ENCODE results near the gene PCK1.
"Not testable (repeated sequence)": the region's sequence is repeated elsewhere in the genome, so short reads cannot be mapped to it uniquely, and the experiment has no call there.

PCK1 gene

DNA sequence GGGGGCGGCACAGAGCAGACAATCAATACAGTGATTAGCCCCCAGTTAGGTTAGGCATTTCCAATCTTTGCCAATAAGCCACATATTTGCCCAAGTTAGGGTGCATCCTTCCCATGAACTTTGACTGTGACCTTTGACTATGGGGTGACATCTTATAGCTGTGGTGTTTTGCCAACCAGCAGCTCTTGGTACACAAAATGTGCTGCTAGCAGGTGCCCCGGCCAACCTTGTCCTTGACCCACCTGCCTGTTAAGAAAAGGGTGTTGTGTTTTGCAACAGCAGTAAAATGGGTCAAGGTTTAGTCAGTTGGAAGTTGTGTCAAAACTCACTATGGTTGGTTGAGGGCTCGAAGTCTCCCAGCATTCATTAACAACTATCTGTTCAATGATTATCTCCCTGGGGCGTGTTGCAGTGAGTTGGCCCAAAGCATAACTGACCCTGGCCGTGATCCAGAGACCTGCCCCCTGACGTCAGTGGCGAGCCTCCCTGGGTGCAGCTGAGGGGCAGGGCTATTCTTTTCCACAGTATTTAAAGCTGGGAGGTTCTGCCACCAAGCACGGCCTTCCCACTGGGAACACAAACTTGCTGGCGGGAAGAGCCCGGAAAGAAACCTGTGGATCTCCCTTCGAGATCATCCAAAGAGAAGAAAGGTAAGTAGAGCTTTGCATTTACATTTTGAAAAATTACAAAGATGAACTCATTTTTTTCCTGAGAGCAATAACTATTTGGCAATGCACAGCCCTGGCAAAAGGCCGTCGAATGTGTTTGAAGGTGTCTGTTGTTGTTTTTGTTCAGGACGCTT lies at the start of gene PCK1:
Gene PCK1, plus strand, starts transcription at position 557 of the 802 bp plus-strand sequence. CDS start 302 bp downstream, outside the sequence.
- DNase-seq = no peak

GRCh38 chr20:57511709-57512108 lies 49.2 kb upstream of the PCK1 start:
- DNase-seq = not testable (repeated sequence)

DNA sequence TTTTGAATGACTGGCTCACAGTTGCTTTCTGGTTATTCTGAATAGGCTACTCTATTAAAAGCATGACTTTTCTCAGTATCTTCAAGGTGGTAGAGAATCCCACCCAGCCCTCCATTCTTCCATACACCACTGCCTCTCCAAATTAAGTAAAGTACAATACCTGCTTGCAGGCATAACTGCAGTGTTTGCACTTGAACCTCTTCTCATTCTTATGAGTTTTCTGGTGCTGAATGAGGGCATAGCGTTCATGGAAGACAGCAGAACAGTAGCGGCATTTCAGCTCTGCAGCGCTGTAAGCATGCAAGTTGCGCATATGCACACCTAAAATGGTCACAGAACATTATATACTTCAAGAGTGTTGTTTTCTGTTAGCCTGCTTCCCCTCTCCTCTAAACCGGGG lies 48.5 kb upstream of the PCK1 start:
- no peak for DNase-seq

DNA sequence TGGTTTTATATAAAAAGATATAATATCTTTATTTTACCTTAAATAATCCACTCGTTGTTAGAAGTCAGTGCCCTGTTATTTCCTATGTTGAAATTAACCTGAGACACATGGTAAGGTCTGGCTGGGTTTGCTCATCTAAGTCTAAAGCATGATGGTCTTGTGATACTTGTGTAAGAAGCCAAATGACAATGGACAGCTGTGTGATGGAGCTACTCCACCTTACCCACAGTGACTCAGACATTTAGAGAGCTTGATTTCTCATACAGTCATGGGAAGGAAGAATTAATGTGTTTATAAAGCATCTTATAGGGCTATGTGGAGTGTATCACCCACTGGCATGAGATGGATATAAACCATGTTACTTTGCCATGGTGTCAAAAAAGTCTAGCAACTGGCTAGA lies 47.7 kb upstream of the PCK1 start:
- DNase-seq = peak in 1 of 2 donors; percentile 40

GRCh38 chr20:57514273-57514751 lies 46.6 kb upstream of the PCK1 start:
- peak; percentile 32 to 82 for DNase-seq

DNA sequence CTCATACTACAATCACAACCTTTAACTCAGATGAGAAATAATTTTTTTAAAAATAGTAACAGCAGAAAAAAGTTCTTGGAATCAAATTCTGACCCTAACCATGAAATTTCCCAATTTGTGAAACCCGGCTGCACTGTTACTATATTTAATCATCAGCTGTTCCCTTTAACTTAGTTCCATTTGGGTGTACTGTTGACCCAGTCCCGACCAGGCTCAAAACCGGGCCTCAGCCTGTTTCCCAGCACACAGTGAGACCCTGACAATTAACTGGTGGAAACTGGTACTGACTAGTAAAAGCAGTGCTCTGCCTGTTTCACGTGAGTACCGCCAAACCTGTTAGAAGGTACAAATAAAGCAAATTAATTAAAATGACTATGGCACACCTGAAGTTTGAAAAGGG lies 43.0 kb upstream of the PCK1 start:
- no peak for DNase-seq

- no peak for DNase-seq
Observed at GRCh38 chr20:57522380-57523140, 38.4 kb upstream of the PCK1 start.

DNA sequence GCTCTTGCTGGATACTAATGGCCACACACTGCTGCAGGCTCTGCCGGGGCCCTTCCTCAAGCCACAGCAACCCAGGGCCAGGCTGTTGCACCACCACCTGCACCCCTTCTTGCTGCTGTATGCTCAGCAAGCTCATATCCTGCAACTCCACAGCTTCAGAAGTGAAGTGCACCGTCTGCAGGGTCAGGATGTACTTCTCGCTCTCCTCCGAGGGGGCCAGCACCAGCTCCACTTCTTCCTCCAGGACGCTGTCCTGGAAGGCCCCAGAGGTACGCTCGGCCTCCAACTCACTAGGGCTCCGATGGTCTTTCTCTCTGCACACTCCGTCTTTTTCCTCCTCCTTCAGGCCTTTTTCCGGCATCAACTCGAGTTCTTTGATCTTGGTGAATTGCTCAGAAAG lies 37.1 kb upstream of the PCK1 start:
- DNase-seq = no peak

GRCh38 chr20:57524511-57525176 lies 36.3 kb upstream of the PCK1 start, which contains the start of gene CTCFL:
TSS of gene CTCFL (minus strand) at chr20:57525140. CDS start at chr20:57524205, 935 bp downstream.
- DNase-seq = no peak

GRCh38 chr20:57525328-57526086 lies 35.4 kb upstream of the PCK1 start:
- no peak for DNase-seq

DNA sequence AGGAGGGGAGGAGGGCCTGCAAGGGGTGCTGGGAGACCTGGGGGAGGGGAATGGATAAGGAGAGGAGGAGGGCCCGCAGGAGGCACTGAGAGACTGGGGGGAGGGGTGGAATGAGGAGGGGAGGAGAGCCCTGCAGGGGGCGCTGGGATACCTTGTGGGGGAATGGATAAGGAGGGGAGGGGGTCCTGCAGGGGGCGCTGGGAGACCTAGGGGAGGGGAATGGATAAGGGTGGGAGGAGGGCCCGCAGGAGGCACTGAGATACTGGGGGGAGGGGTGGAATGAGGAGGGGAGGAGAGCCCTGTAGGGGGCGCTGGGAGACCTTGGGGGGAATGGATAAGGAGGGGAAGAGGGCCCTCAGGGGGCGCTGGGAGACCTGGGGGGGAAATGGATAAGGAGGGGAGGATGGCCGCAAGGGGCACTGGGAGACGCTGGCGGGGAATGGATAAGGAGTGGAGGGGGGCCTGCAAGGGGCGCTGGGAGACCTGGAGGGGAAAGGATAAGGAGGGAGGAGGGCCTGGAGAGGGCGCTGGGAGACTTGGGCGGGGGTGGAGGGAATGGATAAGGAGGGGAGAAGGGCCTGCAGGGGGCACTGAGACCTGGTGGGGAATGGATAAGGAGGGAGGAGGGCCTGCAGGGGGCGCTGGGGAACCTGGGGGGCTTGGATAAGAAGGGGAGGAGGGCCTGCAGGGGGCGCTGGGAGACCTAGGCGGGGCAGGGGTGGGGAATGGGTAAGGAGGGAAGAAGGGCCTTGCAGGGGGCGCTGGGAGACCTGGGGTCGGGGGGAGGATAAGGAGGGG lies 34.6 kb upstream of the PCK1 start:
- no peak for DNase-seq

DNA sequence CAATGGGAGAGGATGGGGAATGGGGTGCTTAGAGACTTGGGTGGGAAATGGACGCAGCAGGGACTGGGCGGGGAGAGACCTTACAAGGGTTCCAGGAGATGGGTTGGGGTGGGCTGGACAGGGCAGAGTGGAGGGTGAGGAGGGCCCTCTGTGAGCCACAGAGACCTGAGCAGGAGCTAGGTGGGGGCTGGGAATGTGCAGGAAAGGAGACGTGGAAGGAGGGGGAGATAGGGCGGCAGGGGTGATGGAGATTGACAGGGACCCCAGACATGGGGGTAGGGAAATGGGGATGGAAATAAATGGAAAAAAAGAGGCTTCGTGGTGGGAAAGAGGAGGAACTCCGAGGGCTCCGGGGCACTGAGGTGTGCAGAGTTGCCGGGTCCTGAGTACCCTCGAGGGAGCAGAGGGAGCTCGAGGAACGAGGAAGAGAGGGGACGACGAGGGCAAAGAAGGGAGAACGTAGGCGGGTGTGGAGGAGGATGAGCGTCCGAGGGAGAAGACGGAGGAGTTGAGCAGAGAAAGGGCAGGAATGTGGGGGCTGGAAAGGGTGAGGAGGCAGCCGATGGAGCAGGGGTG lies 33.9 kb upstream of the PCK1 start:
- DNase-seq = no peak

- no peak for DNase-seq
Observed at GRCh38 chr20:57527728-57528127, 33.2 kb upstream of the PCK1 start.

DNA sequence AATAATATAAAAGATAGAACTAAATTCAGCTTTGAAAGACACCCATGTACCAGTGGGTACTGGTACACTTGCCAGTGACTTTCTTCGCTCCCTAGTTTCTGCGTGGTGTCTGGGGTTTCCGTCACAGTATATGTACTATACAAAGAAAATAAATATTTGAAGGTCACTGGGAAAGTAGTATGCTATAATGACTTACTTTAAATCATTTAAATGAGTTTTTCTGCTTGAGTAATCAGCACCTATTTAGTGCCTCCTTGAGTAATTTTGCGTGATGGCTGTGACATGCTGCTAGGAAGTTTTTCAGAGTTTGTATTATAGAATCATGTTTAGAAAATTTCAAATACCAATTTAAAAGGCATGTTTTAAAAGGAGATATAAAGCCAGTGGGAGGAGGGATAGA lies 32.8 kb upstream of the PCK1 start:
- no peak for DNase-seq

DNA sequence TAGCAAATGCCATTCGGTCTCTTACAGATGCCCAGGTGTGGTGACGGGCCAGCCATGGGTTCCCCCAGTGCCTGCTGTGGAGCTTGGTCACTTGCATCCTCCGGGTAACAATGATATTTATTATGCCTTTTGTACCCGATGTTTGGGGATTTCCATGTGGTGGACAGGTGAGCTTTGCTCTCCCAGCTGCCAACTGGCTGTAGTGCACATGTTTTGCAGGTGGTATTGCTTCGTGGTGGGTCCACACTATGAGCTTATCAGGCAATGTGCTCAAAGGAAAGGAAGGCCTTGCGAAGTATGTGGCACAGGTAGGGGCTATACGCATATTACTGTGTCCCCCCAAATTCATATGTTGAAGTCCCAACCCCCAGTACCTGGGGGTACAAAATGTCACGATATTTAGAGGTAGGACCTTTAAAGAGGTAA lies 31.7 kb upstream of the PCK1 start:
- DNase-seq = no peak

GRCh38 chr20:57529810-57530209 lies 31.1 kb upstream of the PCK1 start:
- no peak for DNase-seq

- no peak for DNase-seq
Observed at GRCh38 chr20:57530327-57530981, 30.5 kb upstream of the PCK1 start.

DNA sequence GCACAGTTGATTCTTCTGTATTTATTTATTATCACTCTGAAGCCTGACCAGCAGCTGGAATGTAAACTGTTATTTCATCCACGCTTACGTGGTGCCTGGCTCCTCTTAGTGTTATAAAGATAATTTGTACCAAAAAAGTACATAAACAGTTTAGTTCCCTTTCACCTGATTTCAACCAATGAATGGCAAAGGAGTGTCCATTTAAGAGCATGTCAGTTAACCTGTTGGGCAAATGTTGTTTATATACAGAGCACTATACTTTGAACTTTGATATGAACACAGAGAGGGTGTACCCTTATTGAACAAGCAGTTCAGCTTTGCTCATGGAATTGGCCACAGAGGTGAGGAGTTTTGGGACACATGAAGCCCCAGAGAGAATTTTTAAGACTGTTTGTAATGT lies 28.8 kb upstream of the PCK1 start:
- DNase-seq = no peak

DNA sequence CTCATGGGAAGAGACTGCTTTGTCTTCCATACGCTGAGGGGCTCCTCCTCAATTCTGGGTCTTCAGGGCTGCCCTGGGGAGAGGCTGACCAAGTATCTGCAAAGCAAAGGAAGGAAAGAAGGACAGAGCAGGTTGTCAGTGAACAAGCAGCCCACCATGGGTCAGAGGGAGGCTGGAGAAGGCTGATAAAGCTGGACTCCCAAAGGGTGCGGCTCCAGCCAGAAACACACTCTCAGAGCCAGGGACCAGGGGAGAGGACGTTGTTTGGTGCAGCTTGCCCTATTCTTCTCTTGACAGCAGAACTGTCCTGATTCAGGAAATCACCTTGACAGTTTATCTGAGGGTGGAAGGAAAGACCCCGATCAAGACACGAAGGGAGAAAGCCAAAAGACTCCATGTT lies 25.6 kb upstream of the PCK1 start:
- no peak for DNase-seq

GRCh38 chr20:57536120-57536708 lies 24.7 kb upstream of the PCK1 start:
- DNase-seq = no peak
